Endothelial cell of umbilical vein (primary cell): ENCODE data around the gene SECTM1. TPM values are rescaled to one million over a fixed set of nuclear protein-coding genes. Genes with fewer than 3 reads are reported as not detected.

ENCODE experiments used
- BruUV-seq: library from RNA; stranded (reverse); fragments of 400-500 nt; replicated peaks from 2 replicates; lab custom pipeline; 2021; lab: Mats Ljungman, UMichigan
- CTCF ChIA-PET: fragments of 300-600, 350-600 bp; sonication (Branson Sonifier 250); formaldehyde crosslinking; loops from one replicate; lab custom pipeline; 2021; ENCODE audit warnings: antibody characterized with exemption, inconsistent platforms; lab: Charles Lee
- POLR2A ChIA-PET: fragments of 300-600, 350-600 bp; sonication (Branson Sonifier 250); formaldehyde crosslinking; loops from one replicate; lab custom pipeline; 2021; ENCODE audit warnings: antibody characterized with exemption, inconsistent platforms; lab: Charles Lee
- DNase-seq: peaks from one replicate; pipeline ENCODE4 v3.0.0-alpha.2; 2011; ENCODE audit warnings: low read depth, low spot score
- FAIRE-seq: peaks from 2 replicates; lab custom pipeline; 2011; peaks lifted over from hg19 to GRCh38; lab: Jason Lieb, UNC
- H2AFZ ChIP-seq: 2 replicates; pipeline ENCODE4 v1.6.0; 2012; ENCODE audit warnings: low read depth, low read length, control low read depth, inconsistent platforms
- H3K27ac ChIP-seq: 2 replicates; pipeline ENCODE4 v1.5.1; 2011; ENCODE audit warnings: low read depth, mild to moderate bottlenecking, control low read depth, low read length, moderate library complexity; ENCODE audit not compliant: insufficient read depth
- H3K27me3 ChIP-seq, 2 experiments: 2 replicates each; pipeline versions ENCODE4 v1.6.0 to v1.6.1; 2011; ENCODE audit warnings: low read length in 2 of 2, mixed read lengths in 1 of 2; ENCODE audit not compliant: control insufficient read depth in 2 of 2, insufficient read depth in 2 of 2
- H3K36me3 ChIP-seq, 2 experiments: 2 replicates in 1 of 2; 3 replicates in 1 of 2; pipeline ENCODE4 v1.5.1; 2011; ENCODE audit warnings: low read length in 2 of 2, mild to moderate bottlenecking in 1 of 2, moderate library complexity in 1 of 2; ENCODE audit not compliant: control insufficient read depth in 2 of 2, insufficient read depth in 2 of 2; ENCODE audit errors: extremely low read depth in 1 of 2
- H3K4me1 ChIP-seq: 3 replicates; pipeline ENCODE4 v1.5.1; 2011; ENCODE audit warnings: mild to moderate bottlenecking, low read length; ENCODE audit not compliant: control insufficient read depth, insufficient read depth; ENCODE audit errors: extremely low read depth
- H3K4me2 ChIP-seq: 2 replicates; pipeline ENCODE4 v1.6.1; 2011; ENCODE audit warnings: low read length, control low read depth, mixed read lengths; ENCODE audit not compliant: insufficient read depth
- H3K4me3 ChIP-seq, 3 experiments: fragments of 200-600 bp in 1 of 3; sonication (generic), shearing (Covaris generic) in 1 of 3; replicated peaks in 1 of 3; 2 replicates each; pipeline ENCODE4 v1.5.1; 2011 to 2016; ENCODE audit warnings: control low read depth in 3 of 3, low read length in 3 of 3, mild to moderate bottlenecking in 2 of 3, inconsistent platforms in 1 of 3, low read depth in 1 of 3, moderate library complexity in 1 of 3; ENCODE audit not compliant: insufficient read depth in 1 of 3
- H3K79me2 ChIP-seq: 2 replicates; pipeline ENCODE4 v1.6.0; 2012; ENCODE audit warnings: low read length, inconsistent platforms; ENCODE audit not compliant: control insufficient read depth, insufficient read depth
- H3K9ac ChIP-seq: replicated peaks from 2 replicates; pipeline ENCODE3; 2011; ENCODE audit warnings: low read length, control low read depth; ENCODE audit not compliant: insufficient read depth; ENCODE audit errors: extremely low read depth
- H3K9me1 ChIP-seq: replicated peaks from 3 replicates; pipeline ENCODE4 v1.6.0; 2011; ENCODE audit warnings: mild to moderate bottlenecking, low read length; ENCODE audit not compliant: control insufficient read depth, insufficient read depth; ENCODE audit errors: extremely low read depth
- H3K9me3 ChIP-seq: replicated peaks from 2 replicates; pipeline ENCODE4 v1.5.1; 2012; ENCODE audit warnings: low read length, inconsistent platforms; ENCODE audit not compliant: control insufficient read depth, insufficient read depth
- H4K20me1 ChIP-seq: replicated peaks from 2 replicates; pipeline ENCODE3; 2011; ENCODE audit warnings: mild to moderate bottlenecking, low read length; ENCODE audit not compliant: control insufficient read depth, insufficient read depth; ENCODE audit errors: extremely low read depth
- CTCF ChIP-seq, 2 donors: IDR thresholded peaks; 1 replicate in 1 of 2; 2 replicates in 1 of 2; pipeline ENCODE4 v1.5.1; 2011; ENCODE audit warnings: low read length in 2 of 2, mild to moderate bottlenecking in 2 of 2, moderate library complexity in 2 of 2, control low read depth in 1 of 2, inconsistent platforms in 1 of 2, low read depth in 1 of 2; ENCODE audit not compliant: insufficient read depth in 1 of 2; ENCODE audit errors: extremely low read depth in 1 of 2
- EZH2 ChIP-seq: IDR thresholded peaks from 2 replicates; pipeline ENCODE4 v1.6.1; 2012; ENCODE audit warnings: borderline replicate concordance, low read depth, mild to moderate bottlenecking, moderate library complexity, low read length, inconsistent platforms; ENCODE audit not compliant: severe bottlenecking
- FOS ChIP-seq: IDR thresholded peaks from 2 replicates; pipeline ENCODE4 v1.6.1; 2011; ENCODE audit warnings: mild to moderate bottlenecking, low read length, moderate library complexity, borderline replicate concordance; ENCODE audit not compliant: insufficient read depth
- GATA2 ChIP-seq: IDR thresholded peaks from 2 replicates; pipeline ENCODE4 v1.7.0; 2011; ENCODE audit warnings: low read depth, mild to moderate bottlenecking, moderate library complexity, mixed read lengths, low read length; ENCODE audit not compliant: insufficient read length, insufficient read depth
- JUN ChIP-seq: IDR thresholded peaks from 2 replicates; pipeline ENCODE4 v1.6.1; 2011; ENCODE audit warnings: borderline replicate concordance, low read depth; ENCODE audit not compliant: insufficient read length, insufficient read depth
- MAX ChIP-seq: IDR thresholded peaks from 2 replicates; pipeline ENCODE4 v1.6.1; 2011; ENCODE audit not compliant: insufficient read depth, insufficient read length
- MYC ChIP-seq: IDR thresholded peaks from one replicate; pipeline ENCODE4 v1.6.1; 2011; ENCODE audit warnings: mild to moderate bottlenecking, low read depth, low read length
- POLR2A ChIP-seq: IDR thresholded peaks from 2 replicates; pipeline ENCODE4 v1.6.1; 2012; ENCODE audit warnings: low read depth, mild to moderate bottlenecking, control low read depth, low read length
- POLR2AphosphoS5 ChIP-seq: IDR thresholded peaks from 2 replicates; pipeline ENCODE4 v1.6.1; 2012; ENCODE audit warnings: low read depth, mild to moderate bottlenecking, control low read depth, low read length, moderate library complexity; ENCODE audit not compliant: insufficient read depth
- dilution Hi-C: fragments of 300-500 bp; cut with MboI; formaldehyde crosslinking; loops from one replicate; pipeline ENCODE4 v1.15.0; 2019; ENCODE audit warnings: low sequenced_read_pairs; ENCODE audit not compliant: extremely low pct_ligation_motif_present
- intact Hi-C: fragments of 100-400 bp; cut with micrococcal nuclease; formaldehyde crosslinking; loops from one replicate; pipeline ENCODE4 v1.10.0; 2022
- polyA plus RNA-seq, 4 experiments: library from polyadenylated mRNA; depleted of rRNA in 3 of 4; stranded (reverse) in 3 of 4; unstranded in 1 of 4; fragments of >200 nt; gene quantifications; 2 replicates each; pipeline versions ENCODE4 v1.2.1 to v1.2.3, GENCODE V29; 2011 to 2012; ENCODE audit warnings: missing spikeins in 1 of 4
- total RNA-seq: library from RNA; stranded (reverse); gene quantifications from 2 replicates; pipeline ENCODE4 v1.2.3, GENCODE V29; 2021

The SECTM1 gene
- total and polyA plus RNA-seq, 2 donors (not counting 3 experiments of a cell fraction or from before 2014, with no cell fraction given): 1.9 to 2.3 TPM

GRCh38 chr17:82297280-82297713 lies 36.3 kb downstream of the SECTM1 start:
- dilution Hi-C loops: no loop called here
- no peak for FAIRE-seq
- Histone ChIP-seq H3K4me1 (peaks cover 41% of the 10 kb centered on the region), H3K36me3 (no peaks in the 10 kb centered on the region), H3K9ac (peak overlapping the region; percentile 92), H3K27ac (peak overlapping the region; percentile 93), H3K4me3 (peak overlapping the region in 2 of 3 experiments; percentile 32 to 43), H3K9me3 (no peaks in the 10 kb centered on the region), H4K20me1 (no peaks in the 10 kb centered on the region), H3K4me2 (peak overlapping the region; percentile 69), H3K9me1 (no peaks in the 10 kb centered on the region), H2AFZ (no peak overlapping the region), H3K79me2 (no peaks in the 10 kb centered on the region), H3K27me3 (no peaks in the 10 kb centered on the region)
- peak; percentile 80 for DNase-seq
- intact Hi-C loops: loop anchor here (5.0 kb wide), 2 partner anchors 40 to 120 kb away; partner anchors contain the start of genes HEXD and OGFOD3
- TSS peak; percentile 33 for BruUV-seq
- ChIA-PET CTCF (interaction anchor here (0.9 to 4.4 kb wide), 9 partner anchors 20 to 267 kb away, joined by 3 to 16 read pairs (median 4); partner anchors contain the start of genes CD7, CSNK1D and SECTM1), POLR2A (interaction anchor here (1.2 to 1.5 kb wide), 2 partner anchors 24 to 61 kb away, joined by 3 read pairs; partner anchors contain the start of gene CSNK1D)
- no peak for TF ChIP-seq MAX
- peak; percentile 25 for TF ChIP-seq POLR2AphosphoS5
- TF ChIP-seq POLR2A: no peak
- peak; percentile 74 for TF ChIP-seq FOS
- peak; percentile 61 for TF ChIP-seq JUN

- FAIRE-seq (no peak), DNase-seq (no peak)
- Histone ChIP-seq H3K4me3 (no peak overlapping the region), H4K20me1 (no peaks in the 10 kb centered on the region), H3K4me2 (peak overlapping the region; percentile 69), H3K36me3 (no peaks in the 10 kb centered on the region), H3K9me3 (no peaks in the 10 kb centered on the region), H3K79me2 (no peaks in the 10 kb centered on the region), H3K27ac (peak overlapping the region; percentile 93), H3K4me1 (peaks cover 41% of the 10 kb centered on the region), H2AFZ (no peak overlapping the region), H3K27me3 (no peaks in the 10 kb centered on the region), H3K9me1 (no peaks in the 10 kb centered on the region), H3K9ac (peak overlapping the region; percentile 92)
- TF ChIP-seq POLR2AphosphoS5 (no peak), GATA2 (peak; percentile 22), MAX (no peak), MYC (no peak), EZH2 (no peak), JUN (no peak), CTCF (IDR thresholded peaks at IDR 0.05; ENCODE audit: extremely low read depth in 1 of 2, insufficient read depth in 1 of 2, low read depth in 1 of 2, low read length in 2 of 2) (no peak), POLR2A (no peak)
- ChIA-PET POLR2A (interaction anchor here (1.2 to 1.5 kb wide), 2 partner anchors 24 to 61 kb away, joined by 3 read pairs; partner anchors contain the start of gene CSNK1D), CTCF (interaction anchor here (1.0 to 1.4 kb wide), 5 partner anchors 20 to 266 kb away, joined by 3 to 6 read pairs (median 4); partner anchors contain the start of genes CD7 and CSNK1D)
- no TSS peak for BruUV-seq
- dilution Hi-C loops (no loop called here), intact Hi-C loops (loop anchor here (5.0 kb wide), 2 partner anchors 41 to 121 kb away; partner anchors contain the start of genes HEXD and OGFOD3)
These were observed 36.9 kb downstream of the SECTM1 start for GRCh38 chr17:82296511-82297279.
